Left lung (tissue), 10 donors: Measurements from ENCODE around the gene NASP. TPM values are rescaled to one million over a fixed set of nuclear protein-coding genes. Genes with fewer than 3 reads are reported as not detected.

Experiments
- ATAC-seq: fragments of 200-7000 bp; cut with Tn5 transposase; one replicate; pipeline ENCODE4 v1.9.1; 2020; ENCODE audit warnings: moderate library complexity
- DNase-seq, 4 donors: peaks; one replicate each; pipeline ENCODE4 v3.0.0-alpha.2; 2013 to 2020
- H3K27ac ChIP-seq, 2 donors: fragments of 200-600 bp; sonication (generic) in 1 of 2; one replicate each; pipeline versions ENCODE4 v1.5.0 to v1.8.0; 2020 to 2021
- H3K27me3 ChIP-seq, 2 donors: fragments of 200-600 bp; sonication (generic) in 1 of 2; one replicate each; pipeline versions ENCODE4 v1.5.0 to v1.8.0; 2020 to 2021
- H3K36me3 ChIP-seq, 2 donors: fragments of 200-600 bp; sonication (generic) in 1 of 2; one replicate each; pipeline versions ENCODE4 v1.5.0 to v1.8.0; 2020 to 2021
- H3K4me1 ChIP-seq, 2 donors: fragments of 200-600 bp; one replicate each; pipeline ENCODE4 v1.8.0; 2021
- H3K4me3 ChIP-seq, 2 donors: fragments of 200-600 bp; sonication (generic) in 1 of 2; one replicate each; pipeline versions ENCODE4 v1.5.0 to v1.8.0; 2020 to 2021; ENCODE audit warnings: mild to moderate bottlenecking in 1 of 2
- H3K9me3 ChIP-seq, 2 donors: fragments of 200-600 bp; sonication (generic) in 1 of 2; one replicate each; pipeline versions ENCODE4 v1.5.0 to v1.8.0; 2020 to 2021
- CTCF ChIP-seq, 2 donors: fragments of 200-600 bp; sonication (generic) in 1 of 2; IDR thresholded peaks; one replicate each; pipeline versions ENCODE4 v1.5.0 to v1.8.0; 2021; ENCODE audit warnings: antibody characterized with exemption in 2 of 2
- intact Hi-C, 2 donors: fragments of 100-400 bp; cut with DNase I; formaldehyde crosslinking; loops; one replicate each; pipeline versions ENCODE4 v1.11.2 to v1.14.2; 2022
- polyA plus RNA-seq, 6 donors: library from polyadenylated mRNA; unstranded; fragments of 120-200 nt; gene quantifications; one replicate each; pipeline ENCODE4 v1.2.1, GENCODE V29; 2013; ENCODE audit not compliant: insufficient read length in 6 of 6
- total RNA-seq, 2 donors: library from RNA; stranded (reverse); fragmentation: NEBNext Ultra II Directional; extraction: Animal tissue kit (Norgen Biotek cat#: 25700); gene quantifications; one replicate each; pipeline ENCODE4 v1.2.1, GENCODE V29; 2021
- donor health status: DM: no; HTN: yes; CAD: no.
- donor health status: DM: no; HTN: no; CAD: no.

NASP gene
- total and polyA plus RNA-seq, 8 donors: 57.6 to 407 (median 327) TPM

- Histone ChIP-seq H3K27ac (no peak overlapping the region), H3K4me3 (no peak overlapping the region), H3K36me3 (peaks cover 3 to 81% of the 10 kb centered on the region in 2 donors), H3K9me3 (no peaks in the 10 kb centered on the region), H3K4me1 (peaks cover 0 to 3% of the 10 kb centered on the region in 2 donors), H3K27me3 (no peaks in the 10 kb centered on the region)
- ATAC-seq (no peak), DNase-seq (no peak)
- intact Hi-C loops: loop anchor here (5.0 to 10.0 kb wide), 3 partner anchors 53 to 223 kb away; partner anchors contain the start of genes MUTYH (in 1 of the 2) and TOE1 (in 1 of the 2)
- no peak for TF ChIP-seq CTCF (IDR thresholded peaks at IDR 0.05)
Measured at GRCh38 chr1:45567911-45568310, 15.9 kb upstream of the NASP start.

- Histone ChIP-seq H3K9me3 (no peaks in the 10 kb centered on the region), H3K4me1 (peaks cover 0 to 3% of the 10 kb centered on the region in 2 donors), H3K4me3 (no peak overlapping the region), H3K27me3 (no peaks in the 10 kb centered on the region), H3K27ac (no peak overlapping the region), H3K36me3 (peaks cover 3 to 76% of the 10 kb centered on the region in 2 donors)
- DNase-seq: no peak
- intact Hi-C loops: loop anchor here (5.0 to 10.0 kb wide), 3 partner anchors 54 to 224 kb away; partner anchors contain the start of genes MUTYH (in 1 of the 2) and TOE1 (in 1 of the 2)
- no peak for ATAC-seq
- TF ChIP-seq CTCF (IDR thresholded peaks at IDR 0.05): no peak
Measured at GRCh38 chr1:45568421-45568820, 15.4 kb upstream of the NASP start.

GRCh38 chr1:45569571-45569961, 14.3 kb upstream of the NASP start:
- no peaks in the 10 kb centered on the region for H3K9me3 ChIP-seq
- no peak overlapping the region for H3K4me3 ChIP-seq
- no peaks in the 10 kb centered on the region for H3K27me3 ChIP-seq
- no peak overlapping the region for H3K27ac ChIP-seq
- H3K36me3 ChIP-seq: peaks cover 3 to 65% of the 10 kb centered on the region in 2 donors
- DNase-seq: no peak
- peaks cover 0 to 3% of the 10 kb centered on the region in 2 donors for H3K4me1 ChIP-seq
- no peak for TF ChIP-seq CTCF (IDR thresholded peaks at IDR 0.05)
- intact Hi-C loops: loop anchor here (5.0 to 10.0 kb wide), 3 partner anchors 55 to 225 kb away; partner anchors contain the start of genes MUTYH (in 1 of the 2) and TOE1 (in 1 of the 2)
- no peak for ATAC-seq

GRCh38 chr1:45569962-45570581, 13.8 kb upstream of the NASP start:
- Histone ChIP-seq H3K4me1 (peaks cover 0 to 3% of the 10 kb centered on the region in 2 donors), H3K27ac (no peak overlapping the region), H3K9me3 (no peaks in the 10 kb centered on the region), H3K27me3 (no peaks in the 10 kb centered on the region), H3K4me3 (no peak overlapping the region), H3K36me3 (peaks cover 3 to 60% of the 10 kb centered on the region in 2 donors)
- peak in 3 of 4 donors; percentile 63 to 76 (median 63) for DNase-seq
- peak; percentile 94 to 97 for TF ChIP-seq CTCF (IDR thresholded peaks at IDR 0.05)
- intact Hi-C loops: loop anchor here (5.0 to 10.0 kb wide), 4 partner anchors 55 to 225 kb away; partner anchors contain the start of genes MUTYH (in 1 of the 2) and TOE1 (in 1 of the 2)
- ATAC-seq: peak; percentile 98

GRCh38 chr1:45570631-45571030, 13.2 kb upstream of the NASP start:
- no peak overlapping the region for H3K27ac ChIP-seq
- no peak for DNase-seq
- TF ChIP-seq CTCF (IDR thresholded peaks at IDR 0.05): no peak
- H3K36me3 ChIP-seq: peaks cover 3 to 56% of the 10 kb centered on the region in 2 donors
- H3K9me3 ChIP-seq: no peaks in the 10 kb centered on the region
- ATAC-seq: no peak
- H3K4me1 ChIP-seq: peaks cover 0 to 4% of the 10 kb centered on the region in 2 donors
- H3K27me3 ChIP-seq: no peaks in the 10 kb centered on the region
- H3K4me3 ChIP-seq: no peak overlapping the region
- intact Hi-C loops: loop anchor here in 1 of 2 donors (10.0 kb wide), 1 partner anchor 206 kb away; no protein-coding TSS in a partner anchor
